Measurements from ENCODE around the gene SBF2.

GRCh38 chr11:10319702-10320558 lies 25.9 kb upstream of the SBF2 start:
- TF ChIP-seq CTCF (IDR thresholded peaks at IDR 0.05) (no peak), POLR2A (IDR thresholded peaks at IDR 0.05) (no peak)
